ENCODE data around the gene FAM3D. TPM values are rescaled to one million over a fixed set of nuclear protein-coding genes. Genes with fewer than 3 reads are reported as not detected.
"Not testable (repeated sequence)": the region's sequence is repeated elsewhere in the genome, so short reads cannot be mapped to it uniquely, and the experiment has no call there.

Gene FAM3D
- total RNA-seq, 1 donor from 2014 or later: not detected

DNA sequence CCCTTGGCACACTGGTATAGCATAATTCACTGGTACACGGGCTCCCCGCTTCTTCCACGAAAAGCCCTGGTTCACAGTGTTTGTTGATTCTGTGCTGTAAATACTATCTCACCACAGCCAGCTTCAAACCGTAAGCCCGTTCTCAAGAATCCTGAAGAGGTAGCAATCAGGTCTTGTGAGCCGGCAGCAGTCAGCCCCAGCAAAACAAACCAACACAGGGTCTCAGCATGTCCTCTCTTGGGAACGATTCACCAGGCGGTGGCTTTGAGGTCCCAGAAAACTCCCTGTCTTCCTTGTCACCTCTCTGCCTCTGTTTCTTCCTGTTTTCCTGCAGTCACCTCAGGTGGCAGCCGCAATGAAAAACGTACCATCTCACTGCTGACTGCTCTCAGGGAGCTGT, 19.1 kb upstream of the FAM3D start:
- no peak for FAIRE-seq

DNA sequence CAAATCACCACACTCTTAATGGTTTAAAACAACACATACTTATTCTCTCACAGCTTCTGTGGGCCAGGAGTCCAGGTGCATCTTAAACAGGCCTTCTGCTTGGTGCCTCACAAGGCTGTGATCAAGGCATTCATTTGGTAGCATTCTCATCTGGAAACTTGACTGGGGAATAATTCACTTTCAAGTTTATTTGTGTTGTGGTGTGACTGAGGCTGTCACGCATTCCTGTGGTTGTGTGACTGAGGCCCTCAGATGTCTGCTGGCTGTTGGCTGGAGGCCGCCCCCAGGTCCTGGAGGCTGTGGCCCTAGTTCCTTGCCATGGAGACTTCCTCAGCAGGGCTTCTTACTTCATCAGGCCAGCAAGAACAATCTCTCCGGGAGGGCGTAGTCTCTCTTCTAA, 16.9 kb upstream of the FAM3D start:
- no peak for DNase-seq (ENCODE audit: low spot score in 2 of 2)
- no peak for FAIRE-seq

More for the DNA sequence above, 19.1 kb upstream of the FAM3D start:
- no peak for DNase-seq (ENCODE audit: low spot score in 2 of 2)

DNA sequence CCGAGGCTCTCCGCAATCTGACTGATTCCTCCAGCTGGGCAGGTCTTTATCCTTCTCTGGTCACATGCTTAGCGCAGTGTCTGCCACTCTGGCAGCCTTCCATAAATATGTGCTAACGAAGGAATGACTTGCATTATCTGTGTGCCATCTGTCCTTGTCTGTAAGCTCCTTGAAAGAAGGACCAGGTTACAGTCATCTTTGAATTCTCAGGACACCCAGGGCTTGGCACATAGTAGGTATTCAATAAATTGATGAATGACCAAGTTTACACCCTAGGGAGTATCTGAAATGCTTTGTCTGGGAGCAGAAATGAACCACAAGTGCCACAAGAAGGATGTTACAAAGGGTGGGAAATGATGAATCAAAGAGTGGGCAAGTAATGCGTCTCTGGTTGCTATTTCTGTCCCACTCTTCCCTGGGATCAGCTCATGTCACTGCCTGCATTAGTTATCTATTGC, 16.5 kb upstream of the FAM3D start:
- FAIRE-seq: no peak
- no peak for DNase-seq (ENCODE audit: low spot score in 2 of 2)

DNA sequence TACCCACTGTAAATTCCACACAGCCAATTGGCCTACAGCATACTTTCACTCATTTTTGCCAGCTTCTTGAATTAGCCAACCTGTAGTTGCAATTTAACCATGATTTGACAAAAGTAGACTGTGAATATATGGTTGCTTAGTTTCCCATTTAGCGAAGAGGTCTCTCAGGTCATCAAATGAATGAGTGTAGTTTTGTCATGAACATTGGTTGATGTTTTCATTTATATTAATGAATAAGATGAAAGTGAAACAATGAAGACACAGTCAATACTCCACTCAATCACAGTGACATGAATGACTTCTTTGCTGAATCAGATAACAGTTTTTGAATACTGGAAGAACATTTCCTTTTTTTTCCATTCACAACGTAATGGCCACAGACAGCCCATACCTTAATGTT, 15.3 kb upstream of the FAM3D start:
- DNase-seq (ENCODE audit: low spot score in 2 of 2) (no peak), FAIRE-seq (no peak)

DNA sequence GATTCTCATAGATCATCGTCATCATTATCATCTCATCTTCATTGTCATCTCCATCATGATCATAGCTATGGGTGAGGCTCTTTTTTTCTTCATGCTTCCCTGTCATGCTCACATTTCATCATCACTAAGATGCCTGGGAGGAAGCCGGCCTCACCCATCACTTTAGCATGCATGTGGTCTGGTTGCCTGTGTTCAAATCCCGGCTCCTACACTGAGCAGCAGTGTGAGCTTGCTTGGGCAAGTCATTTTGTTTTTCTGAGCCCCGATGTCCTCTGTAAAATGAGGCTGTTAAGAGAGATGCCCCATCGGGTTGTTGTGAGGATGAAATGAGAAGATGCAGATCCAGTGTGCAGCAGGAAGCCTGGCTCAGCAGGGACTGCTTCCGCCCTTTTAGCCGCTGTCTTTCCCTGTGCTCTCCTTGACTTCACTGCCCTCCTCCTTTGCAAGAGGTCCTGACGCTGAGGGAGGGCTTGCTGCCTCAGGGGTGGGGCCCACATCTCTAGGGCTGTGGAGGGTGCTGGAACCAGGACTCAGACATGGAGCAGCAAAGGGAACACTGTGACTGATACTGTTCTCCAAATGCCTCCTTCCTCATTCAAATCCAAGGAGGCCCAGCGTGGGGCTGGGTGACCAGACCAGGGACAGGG, 14.4 kb upstream of the FAM3D start:
- no peak for DNase-seq (ENCODE audit: low spot score in 2 of 2)
- no peak for FAIRE-seq

DNA sequence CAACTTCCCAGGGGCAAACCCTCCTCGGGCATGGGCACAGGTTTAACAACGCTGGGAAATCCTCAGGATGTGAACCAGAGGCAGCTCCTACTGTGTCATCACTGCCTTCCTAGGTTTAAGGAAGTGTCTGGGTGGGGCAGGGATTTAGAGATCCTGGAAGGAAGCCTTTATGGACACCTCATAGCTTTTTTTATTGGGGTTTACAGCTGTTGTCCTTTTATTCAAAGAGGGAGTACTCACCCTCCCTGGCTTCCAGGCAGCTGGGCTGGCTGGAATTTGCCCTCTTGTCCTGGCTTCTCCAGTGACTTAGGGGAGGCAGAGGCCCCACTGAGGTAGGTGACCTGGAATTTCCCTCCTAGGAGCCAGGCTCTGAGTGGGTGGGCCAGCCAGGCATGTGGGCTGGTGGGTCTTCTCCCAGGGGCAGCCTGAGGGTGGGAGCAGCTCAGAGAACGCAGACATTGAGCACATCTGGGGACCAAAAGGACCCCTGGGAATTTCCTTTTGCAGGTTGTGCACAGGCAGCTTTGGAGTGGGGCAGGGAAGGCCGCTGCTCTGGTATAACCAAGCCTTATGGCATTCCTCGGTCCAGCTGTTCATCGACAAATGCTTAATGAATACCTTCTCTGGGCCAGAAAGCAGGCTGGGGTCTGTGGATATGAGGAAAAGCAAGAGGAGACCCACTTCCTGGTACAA, 13.5 kb upstream of the FAM3D start:
- FAIRE-seq (no peak), DNase-seq (ENCODE audit: low spot score in 2 of 2) (no peak)

DNA sequence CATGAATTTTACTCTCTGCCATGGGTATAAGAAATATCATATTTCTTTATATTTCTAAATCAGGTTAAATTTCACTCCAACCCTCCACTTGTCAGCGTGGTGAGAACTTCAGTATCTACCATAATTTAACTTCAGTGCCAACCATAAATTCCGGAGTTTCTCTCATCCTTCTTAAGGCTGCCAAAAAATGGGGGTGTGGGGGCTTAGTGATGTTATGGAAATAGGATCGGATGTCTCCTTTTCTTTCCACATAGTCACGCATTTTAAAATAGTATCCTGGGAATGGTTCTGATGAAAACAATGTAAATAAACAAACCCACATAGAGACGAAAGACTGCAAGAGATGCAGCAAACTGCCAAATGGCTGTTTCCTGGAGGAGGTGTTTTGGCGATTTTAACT, 12.9 kb upstream of the FAM3D start:
- FAIRE-seq (no peak), DNase-seq (ENCODE audit: low spot score in 2 of 2) (no peak)

DNA sequence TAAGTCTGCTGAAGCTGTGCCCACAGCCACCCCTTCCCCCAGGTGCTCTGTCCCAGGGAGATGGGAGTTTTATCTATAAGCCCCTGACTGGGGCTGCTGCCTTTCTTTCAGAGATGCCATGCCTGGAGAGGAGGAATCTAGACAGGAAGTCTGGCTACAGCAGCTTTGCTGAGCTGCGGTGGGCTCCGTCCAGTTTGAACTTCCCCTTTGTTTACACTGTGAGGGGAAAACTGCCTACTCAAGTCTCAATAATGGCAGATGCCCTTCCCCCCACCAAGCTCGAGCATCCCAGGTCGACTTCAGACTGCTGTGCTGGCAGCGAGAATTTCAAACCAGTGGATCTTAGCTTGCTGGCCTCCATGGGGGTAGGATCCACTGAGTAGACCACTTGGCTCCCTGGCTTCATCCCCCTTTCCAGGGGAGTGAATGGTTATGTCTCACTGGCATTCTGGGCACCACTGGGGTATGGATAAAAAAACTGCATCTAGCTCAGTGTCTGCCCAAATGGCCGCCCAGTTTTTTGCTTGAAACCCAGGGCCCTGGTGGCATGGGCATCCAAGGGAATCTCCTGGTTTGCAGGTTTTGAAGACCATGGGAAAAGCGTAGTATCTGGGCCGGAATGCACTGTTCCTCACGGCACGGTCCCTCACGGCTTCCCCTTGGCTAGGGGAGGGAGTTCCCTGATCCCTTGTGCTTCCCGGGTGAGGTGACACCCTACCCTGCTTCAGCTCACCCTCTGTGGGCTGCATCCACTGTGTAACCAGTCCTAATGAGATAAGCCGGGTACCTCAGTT, 11.8 kb upstream of the FAM3D start:
- not testable (repeated sequence) for FAIRE-seq; DNase-seq (ENCODE audit: low spot score in 2 of 2)

DNA sequence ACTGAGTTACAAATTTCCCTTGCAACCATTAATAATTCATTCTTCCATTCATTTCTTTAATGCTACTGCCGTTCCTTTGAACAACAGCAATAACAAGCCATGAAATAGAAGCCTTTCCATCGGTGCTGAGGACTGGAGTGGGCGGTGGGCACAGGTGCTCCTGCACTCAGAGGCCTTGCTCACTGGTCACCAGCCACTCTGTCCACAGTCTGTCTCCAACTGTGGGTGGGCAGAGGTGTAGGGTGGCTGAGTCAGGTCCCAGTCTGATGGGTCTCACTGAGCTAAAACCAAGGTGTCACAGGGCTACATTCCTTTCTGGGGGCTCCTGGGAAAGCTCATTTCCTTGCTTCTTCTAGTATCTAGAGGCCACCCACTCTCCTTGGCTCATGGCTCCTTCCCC, 6.3 kb upstream of the FAM3D start:
- FAIRE-seq (no peak), DNase-seq (ENCODE audit: low spot score in 2 of 2) (no peak)

DNA sequence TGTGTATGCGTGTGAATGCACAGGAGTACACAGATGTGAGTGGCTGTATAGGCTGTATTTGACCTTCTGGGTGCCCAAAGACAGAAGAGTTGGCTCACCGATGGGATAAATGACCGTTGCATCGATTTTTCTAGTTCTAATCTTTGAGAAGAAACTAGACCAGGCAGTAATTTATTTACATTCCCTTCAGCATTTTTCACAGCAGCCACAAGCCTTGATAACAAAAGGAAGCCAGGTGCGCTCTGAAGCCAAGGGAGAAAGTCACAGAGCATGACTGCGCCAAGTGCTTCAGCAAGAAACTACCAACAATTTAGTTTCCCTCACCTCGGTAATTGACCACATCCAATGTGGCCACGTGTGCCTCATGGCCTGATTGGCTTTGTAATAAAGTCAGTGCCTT, 5.9 kb upstream of the FAM3D start:
- DNase-seq (ENCODE audit: low spot score in 2 of 2) (no peak), FAIRE-seq (no peak)

DNA sequence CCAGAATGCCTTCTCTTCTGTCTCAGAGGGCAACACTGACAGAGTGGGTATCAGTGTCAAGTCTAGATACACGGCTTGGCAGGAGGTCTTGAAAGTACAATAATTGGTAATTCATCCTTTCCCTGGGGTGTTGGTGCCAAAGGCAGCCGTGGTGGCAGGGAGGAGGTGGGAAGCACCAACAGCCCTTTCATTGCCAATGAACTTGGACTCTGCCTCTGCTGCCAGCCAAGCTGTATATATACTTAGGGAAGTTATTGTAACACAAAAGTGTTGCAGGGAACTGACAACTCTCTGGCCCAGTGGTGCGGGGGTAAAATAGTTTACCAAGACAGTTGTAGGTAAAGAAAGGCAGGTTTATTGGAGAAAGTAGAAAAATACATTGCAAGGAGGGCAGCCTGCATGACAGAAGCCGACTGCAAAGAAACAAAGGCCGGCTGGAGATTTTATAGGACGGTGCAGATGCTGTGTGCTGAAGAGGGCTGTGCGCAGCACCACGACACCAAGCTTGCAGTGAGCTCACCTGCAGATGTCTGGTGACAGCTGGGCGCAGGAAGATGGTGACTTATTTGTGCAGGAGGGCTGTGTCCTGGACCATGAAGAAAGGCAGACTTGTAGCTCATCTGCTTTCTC, 4.0 kb upstream of the FAM3D start:
- DNase-seq (ENCODE audit: low spot score in 2 of 2): no peak

DNA sequence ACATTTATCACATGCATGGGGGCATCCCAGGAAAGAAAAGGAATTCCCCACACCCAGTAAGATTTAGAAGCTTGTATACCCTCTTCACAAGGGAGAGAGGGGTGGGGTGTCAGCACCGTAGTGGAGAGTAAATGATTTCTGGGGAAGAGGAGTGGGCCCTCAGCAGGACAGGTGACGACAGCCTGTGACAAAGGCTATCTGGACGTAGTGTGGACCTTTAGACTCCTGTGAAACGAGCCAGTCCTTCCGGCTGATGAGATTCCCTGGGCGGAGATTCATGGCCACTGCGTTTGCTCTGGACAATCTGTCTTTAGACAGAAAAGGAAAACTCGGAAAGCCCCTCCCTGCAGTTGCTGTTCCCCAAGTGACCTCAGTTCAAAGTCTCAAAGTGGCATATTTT, 1.7 kb upstream of the FAM3D start:
- DNase-seq (ENCODE audit: low spot score in 2 of 2): no peak
- FAIRE-seq: no peak

More for the DNA sequence above, 4.0 kb upstream of the FAM3D start:
- FAIRE-seq: no peak

DNA sequence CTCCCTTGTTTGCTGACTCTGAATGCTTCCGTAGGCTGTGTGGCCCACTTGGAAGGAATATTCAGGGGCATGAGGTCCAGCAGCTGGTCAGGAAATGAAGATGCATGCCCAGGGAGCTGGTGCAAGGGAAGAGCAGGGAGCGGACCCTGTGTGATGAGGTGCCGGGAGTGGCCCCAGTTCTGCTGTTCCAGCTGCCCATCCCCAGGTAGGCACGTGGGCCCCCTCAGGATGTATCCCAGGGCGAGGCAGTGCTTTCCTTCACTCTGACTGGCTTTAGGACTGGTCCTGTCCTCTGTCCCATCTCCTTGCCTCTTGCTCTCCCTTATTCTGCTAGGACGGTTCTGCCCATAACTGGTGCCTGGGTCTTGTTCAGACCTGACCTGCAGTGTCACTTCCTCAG, 1.1 kb upstream of the FAM3D start:
- FAIRE-seq (no peak), DNase-seq (ENCODE audit: low spot score in 2 of 2) (no peak)

DNA sequence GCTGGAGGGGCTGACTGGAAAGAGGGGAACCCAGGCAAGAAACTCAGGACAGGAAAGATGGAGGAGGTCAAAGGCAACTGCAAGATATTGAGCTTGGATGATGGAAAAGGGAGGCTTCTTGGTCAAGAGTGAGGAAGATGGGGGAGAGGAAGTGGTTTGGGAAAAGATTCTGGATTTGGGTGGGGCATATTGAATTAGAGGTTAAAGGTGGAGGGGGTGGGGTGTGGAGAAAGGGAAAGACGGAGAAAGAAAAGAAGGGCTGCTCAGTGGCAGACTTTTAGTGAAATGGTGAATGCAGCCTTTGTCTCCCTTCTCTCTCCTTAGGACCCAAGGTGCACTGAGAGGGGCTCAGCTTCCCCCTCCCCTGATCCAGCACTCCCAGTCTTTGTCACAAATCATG, 655 bp upstream of the FAM3D start:
- FAIRE-seq (no peak), DNase-seq (ENCODE audit: low spot score in 2 of 2) (no peak)

DNA sequence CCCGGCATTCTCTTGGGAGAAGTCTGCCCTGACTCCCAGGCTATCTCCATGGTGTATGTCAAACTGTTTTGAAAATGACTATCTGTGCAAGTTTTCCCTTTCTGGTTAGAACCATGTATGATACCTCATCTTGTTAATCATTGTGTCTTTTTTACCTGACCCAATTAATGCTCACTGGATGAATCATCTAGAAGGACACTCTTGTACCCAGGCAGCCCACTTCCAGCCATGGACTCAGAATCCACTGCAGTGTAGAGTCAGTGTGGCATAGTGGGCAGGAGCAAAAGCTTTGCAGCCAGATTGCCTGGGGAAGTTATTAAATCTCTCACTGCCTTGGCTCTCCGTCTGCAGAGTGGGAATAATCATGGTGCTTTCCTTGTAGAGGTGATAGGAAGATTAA, 1.2 kb downstream of the FAM3D start:
- DNase-seq (ENCODE audit: low spot score in 2 of 2) (no peak), FAIRE-seq (no peak)

DNA sequence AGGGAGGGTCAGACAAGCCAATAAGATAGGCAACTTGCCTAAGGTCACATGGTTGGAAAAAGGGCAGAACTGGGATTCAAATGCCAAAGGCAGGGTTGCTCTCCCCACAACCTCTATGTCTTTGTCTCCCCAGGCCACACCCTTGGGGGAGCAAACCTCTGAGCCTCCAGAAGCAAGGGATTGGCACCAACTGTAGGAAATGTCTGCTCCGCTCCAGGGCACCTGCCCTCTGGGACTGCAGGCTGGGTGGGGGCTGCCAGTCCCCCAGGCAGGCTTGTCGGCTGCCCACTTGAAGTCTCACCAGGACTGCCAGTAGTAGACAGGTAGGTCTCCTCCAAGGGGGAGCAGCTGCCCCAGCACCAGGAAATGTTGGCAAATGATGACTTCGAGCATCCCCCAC, 2.0 kb downstream of the FAM3D start:
- FAIRE-seq (no peak), DNase-seq (ENCODE audit: low spot score in 2 of 2) (no peak)

DNA sequence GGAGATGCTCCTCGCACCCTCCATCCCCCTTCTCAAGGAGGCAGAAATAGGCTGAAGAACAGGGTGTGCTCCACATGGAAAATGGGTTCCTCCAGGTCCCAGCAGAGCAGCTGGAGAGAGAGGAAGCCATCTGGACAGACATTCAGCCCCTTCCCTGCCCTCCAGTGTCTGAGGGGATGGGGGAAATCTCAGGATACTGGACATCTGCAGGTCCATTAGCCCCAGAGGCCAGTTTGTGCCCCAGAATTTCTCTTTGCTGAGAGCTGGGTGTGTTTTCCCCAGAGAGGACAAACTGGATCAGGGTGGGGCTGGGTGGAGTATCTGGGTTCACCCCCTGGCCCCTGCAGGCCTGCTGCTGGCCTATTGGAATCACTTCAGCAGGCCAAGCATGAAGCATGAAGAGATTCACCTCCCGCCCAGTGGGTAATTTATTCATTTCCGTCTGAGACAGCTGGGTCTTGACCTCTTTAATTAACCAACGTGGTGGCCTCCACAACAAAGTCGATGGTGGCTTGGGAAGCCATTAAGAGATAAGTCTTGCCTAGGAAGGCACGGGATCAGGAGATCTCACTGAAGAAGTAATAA, 4.6 kb downstream of the FAM3D start:
- DNase-seq (ENCODE audit: low spot score in 2 of 2) (no peak), FAIRE-seq (no peak)

DNA sequence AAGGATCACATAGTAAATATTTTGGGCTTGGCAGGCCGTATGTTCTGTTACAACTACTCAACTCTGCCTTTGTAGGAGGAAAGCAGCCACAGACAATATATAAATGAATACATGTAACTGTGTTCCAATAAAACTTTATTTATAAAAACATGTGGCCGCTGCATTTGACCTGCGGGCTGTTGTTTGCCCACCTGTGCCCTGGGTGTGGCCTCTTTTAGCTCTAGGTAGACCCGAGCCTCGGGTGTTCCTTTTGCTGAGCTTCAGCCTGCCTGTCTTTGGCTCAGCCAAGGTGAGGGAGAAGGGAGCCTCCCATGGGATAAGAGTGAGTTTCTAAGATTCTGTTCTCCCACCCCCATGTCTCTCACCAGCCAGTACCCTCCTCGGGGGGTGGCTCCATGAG, 5.6 kb downstream of the FAM3D start:
- no peak for DNase-seq (ENCODE audit: low spot score in 2 of 2)
- FAIRE-seq: no peak

DNA sequence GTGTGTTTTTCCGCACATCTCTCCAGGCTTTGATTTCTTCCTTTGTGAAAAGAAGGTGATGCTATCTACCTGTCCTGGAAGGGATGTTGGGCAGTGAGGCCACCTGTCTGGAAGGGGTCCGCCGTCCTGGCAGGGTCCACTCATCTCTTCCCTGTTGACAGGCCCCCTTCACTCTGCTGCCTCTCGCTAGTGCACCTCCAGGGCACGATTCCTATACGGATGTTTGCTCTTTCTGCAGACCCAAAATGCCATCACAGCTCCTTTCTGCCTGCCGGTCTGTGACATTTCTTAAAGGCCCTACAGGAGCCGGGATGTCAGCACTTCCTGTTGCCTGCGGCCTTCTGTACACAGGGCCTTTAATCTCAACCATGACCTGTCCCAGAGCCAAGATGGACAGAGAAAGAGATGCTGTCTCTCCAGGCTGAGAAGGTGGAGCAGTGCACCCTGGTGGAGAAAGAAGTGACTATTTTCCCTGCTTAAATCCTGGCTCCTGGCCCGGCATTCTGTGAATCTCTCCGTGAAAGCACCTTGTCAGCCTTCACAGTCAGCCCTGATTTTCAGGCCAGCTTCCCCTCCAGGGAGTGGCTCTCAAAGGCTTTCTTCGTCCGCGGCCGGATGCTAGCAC, 7.4 kb downstream of the FAM3D start:
- DNase-seq (ENCODE audit: low spot score in 2 of 2) (peak in 1 of 2 donors; percentile 38), FAIRE-seq (no peak)

DNA sequence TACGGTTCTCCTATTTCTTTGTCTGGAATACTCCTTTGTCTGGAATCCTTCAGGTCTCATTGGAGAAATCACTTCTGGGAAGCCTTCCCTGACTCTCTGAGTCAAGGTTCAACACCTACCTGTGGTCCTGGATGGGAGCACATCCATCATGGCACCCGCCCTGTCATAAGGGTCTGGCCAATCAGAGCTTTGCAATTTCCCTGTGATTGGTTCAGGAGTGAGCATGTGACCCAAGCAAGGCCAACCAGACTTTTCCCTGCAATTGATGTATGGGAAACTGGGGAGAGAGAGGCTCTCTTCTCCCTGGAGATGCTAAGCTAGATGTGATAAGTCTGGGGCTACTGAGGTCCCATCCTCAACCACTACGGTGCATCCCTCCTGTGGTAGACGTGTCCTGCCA, 8.1 kb downstream of the FAM3D start:
- FAIRE-seq: no peak
- DNase-seq (ENCODE audit: low spot score in 2 of 2): no peak

Measured in frontal cortex (tissue), 4 donors.